ENCODE measurements around the gene LGSN. TPM values are rescaled to one million over a fixed set of nuclear protein-coding genes. Genes with fewer than 3 reads are reported as not detected.
"Not testable (repeated sequence)": the region's sequence is repeated elsewhere in the genome, so short reads cannot be mapped to it uniquely, and the experiment has no call there.

The LGSN gene
- total and polyA plus RNA-seq, 4 donors = 0.04 to 3.5 (median 0.91) TPM

DNA sequence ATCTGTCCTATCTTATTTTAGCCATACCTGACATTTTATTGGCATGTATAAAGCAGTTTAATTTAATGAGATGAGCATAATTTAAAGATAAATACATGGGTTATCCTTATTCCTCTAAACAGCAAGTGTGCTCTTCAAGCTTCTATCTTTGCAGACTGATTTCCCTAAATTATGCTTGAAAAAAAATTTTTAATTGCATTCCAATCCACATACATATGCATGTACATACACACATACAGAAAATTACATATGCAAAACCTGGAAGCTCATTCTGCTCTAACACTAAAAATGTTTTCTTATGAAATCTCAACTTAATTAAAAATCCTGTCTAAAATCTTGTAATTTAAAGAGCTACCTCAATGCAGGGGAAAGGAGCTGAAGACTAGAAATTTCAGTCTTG lies 73.2 kb downstream of the LGSN start:
- H3K36me3 ChIP-seq (ENCODE audit: control insufficient read depth in 4 of 4, insufficient read depth in 4 of 4, low read length in 4 of 4) = no peaks in the 10 kb centered on the region
- ATAC-seq (ENCODE audit: insufficient read depth, low FRiP score) (no peak), DNase-seq (no peak)
- H3K27ac ChIP-seq (ENCODE audit: low read depth in 1 of 2, low read length in 1 of 2) = no peak overlapping the region
- H3K27me3 ChIP-seq (ENCODE audit: control insufficient read depth in 3 of 3, insufficient read depth in 3 of 3, low read length in 2 of 3) = no peaks in the 10 kb centered on the region
- no peaks in the 10 kb centered on the region for H3K4me1 ChIP-seq (ENCODE audit: control insufficient read depth in 5 of 5, insufficient read depth in 5 of 5, low read length in 5 of 5)
- no peak overlapping the region for H3K9ac ChIP-seq (ENCODE audit: insufficient read depth in 1 of 2, low read length in 2 of 2)
- no peak overlapping the region for H3K4me3 ChIP-seq
- TF ChIP-seq, protein P1, sequence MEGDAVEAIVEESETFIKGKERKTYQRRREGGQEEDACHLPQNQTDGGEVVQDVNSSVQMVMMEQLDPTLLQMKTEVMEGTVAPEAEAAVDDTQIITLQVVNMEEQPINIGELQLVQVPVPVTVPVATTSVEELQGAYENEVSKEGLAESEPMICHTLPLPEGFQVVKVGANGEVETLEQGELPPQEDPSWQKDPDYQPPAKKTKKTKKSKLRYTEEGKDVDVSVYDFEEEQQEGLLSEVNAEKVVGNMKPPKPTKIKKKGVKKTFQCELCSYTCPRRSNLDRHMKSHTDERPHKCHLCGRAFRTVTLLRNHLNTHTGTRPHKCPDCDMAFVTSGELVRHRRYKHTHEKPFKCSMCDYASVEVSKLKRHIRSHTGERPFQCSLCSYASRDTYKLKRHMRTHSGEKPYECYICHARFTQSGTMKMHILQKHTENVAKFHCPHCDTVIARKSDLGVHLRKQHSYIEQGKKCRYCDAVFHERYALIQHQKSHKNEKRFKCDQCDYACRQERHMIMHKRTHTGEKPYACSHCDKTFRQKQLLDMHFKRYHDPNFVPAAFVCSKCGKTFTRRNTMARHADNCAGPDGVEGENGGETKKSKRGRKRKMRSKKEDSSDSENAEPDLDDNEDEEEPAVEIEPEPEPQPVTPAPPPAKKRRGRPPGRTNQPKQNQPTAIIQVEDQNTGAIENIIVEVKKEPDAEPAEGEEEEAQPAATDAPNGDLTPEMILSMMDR (IDR thresholded peaks at IDR 0.05; ENCODE audit: control extremely low read depth, extremely low read depth) = no peak
- no peaks in the 10 kb centered on the region for H3K9me3 ChIP-seq (ENCODE audit: control insufficient read depth in 4 of 4, insufficient read depth in 3 of 4, low read length in 3 of 4)

DNA sequence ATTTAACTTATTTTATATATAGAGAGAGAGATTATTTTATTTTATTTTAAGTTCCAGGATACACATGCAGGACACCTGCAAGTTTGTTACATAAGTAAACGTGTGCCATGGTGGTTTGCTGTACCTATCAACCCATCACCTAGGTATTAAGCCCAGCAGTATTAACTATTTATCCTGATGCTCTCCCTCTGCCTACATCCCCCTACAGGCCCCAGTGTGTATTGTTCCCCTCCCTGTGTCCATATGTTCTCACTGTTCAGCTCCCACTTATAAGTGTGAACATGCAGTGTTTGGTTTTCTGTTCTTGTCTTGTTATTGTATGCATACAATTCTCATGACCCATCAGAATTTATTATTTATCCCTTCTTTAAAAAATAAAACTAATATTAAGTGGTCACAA lies 73.9 kb downstream of the LGSN start:
- no peak overlapping the region for H3K27ac ChIP-seq (ENCODE audit: low read depth in 1 of 2, low read length in 1 of 2)
- no peaks in the 10 kb centered on the region for H3K9me3 ChIP-seq (ENCODE audit: control insufficient read depth in 4 of 4, insufficient read depth in 3 of 4, low read length in 3 of 4)
- no peak overlapping the region for H3K4me3 ChIP-seq
- no peak for DNase-seq
- TF ChIP-seq, protein P1 (IDR thresholded peaks at IDR 0.05; ENCODE audit: control extremely low read depth, extremely low read depth) = no peak
- WGBS, 2 donors = 87 to 91% methylated on average over 1 of the region's 1 CpG
- H3K36me3 ChIP-seq (ENCODE audit: control insufficient read depth in 4 of 4, insufficient read depth in 4 of 4, low read length in 4 of 4) = no peaks in the 10 kb centered on the region
- no peaks in the 10 kb centered on the region for H3K27me3 ChIP-seq (ENCODE audit: control insufficient read depth in 3 of 3, insufficient read depth in 3 of 3, low read length in 2 of 3)
- H3K4me1 ChIP-seq (ENCODE audit: control insufficient read depth in 5 of 5, insufficient read depth in 5 of 5, low read length in 5 of 5) = no peaks in the 10 kb centered on the region
- H3K9ac ChIP-seq (ENCODE audit: insufficient read depth in 1 of 2, low read length in 2 of 2) = no peak overlapping the region
- no peak for ATAC-seq (ENCODE audit: insufficient read depth, low FRiP score)

DNA sequence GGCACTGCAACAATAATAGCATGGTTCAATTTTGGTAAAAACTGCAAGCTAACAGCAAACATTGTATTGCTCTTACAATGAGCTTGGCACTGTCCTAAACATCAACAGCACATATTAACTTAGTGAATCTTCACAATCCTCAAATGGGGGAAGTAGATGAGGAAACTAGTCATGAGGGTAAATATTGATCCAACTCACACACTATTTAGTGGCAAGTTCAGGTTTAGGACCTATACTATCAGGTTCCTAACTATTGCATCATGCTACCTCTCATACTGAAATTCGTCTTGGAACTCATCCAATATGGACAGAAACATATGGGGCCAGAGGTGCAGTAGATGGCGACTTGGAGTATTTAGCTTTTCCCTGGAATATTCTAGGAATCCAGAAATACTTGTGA lies 74.4 kb downstream of the LGSN start:
- H3K4me3 ChIP-seq = no peak overlapping the region
- 52 to 76% methylated on average over 2 of the region's 2 CpGs for WGBS, 2 donors
- H3K27ac ChIP-seq (ENCODE audit: low read depth in 1 of 2, low read length in 1 of 2) = no peak overlapping the region
- TF ChIP-seq, protein P1 (IDR thresholded peaks at IDR 0.05; ENCODE audit: control extremely low read depth, extremely low read depth) = no peak
- no peaks in the 10 kb centered on the region for H3K4me1 ChIP-seq (ENCODE audit: control insufficient read depth in 5 of 5, insufficient read depth in 5 of 5, low read length in 5 of 5)
- H3K27me3 ChIP-seq (ENCODE audit: control insufficient read depth in 3 of 3, insufficient read depth in 3 of 3, low read length in 2 of 3) = no peaks in the 10 kb centered on the region
- H3K36me3 ChIP-seq (ENCODE audit: control insufficient read depth in 4 of 4, insufficient read depth in 4 of 4, low read length in 4 of 4) = no peaks in the 10 kb centered on the region
- ATAC-seq (ENCODE audit: insufficient read depth, low FRiP score) = no peak
- DNase-seq = no peak
- H3K9me3 ChIP-seq (ENCODE audit: control insufficient read depth in 4 of 4, insufficient read depth in 3 of 4, low read length in 3 of 4) = no peaks in the 10 kb centered on the region
- no peak overlapping the region for H3K9ac ChIP-seq (ENCODE audit: insufficient read depth in 1 of 2, low read length in 2 of 2)

DNA sequence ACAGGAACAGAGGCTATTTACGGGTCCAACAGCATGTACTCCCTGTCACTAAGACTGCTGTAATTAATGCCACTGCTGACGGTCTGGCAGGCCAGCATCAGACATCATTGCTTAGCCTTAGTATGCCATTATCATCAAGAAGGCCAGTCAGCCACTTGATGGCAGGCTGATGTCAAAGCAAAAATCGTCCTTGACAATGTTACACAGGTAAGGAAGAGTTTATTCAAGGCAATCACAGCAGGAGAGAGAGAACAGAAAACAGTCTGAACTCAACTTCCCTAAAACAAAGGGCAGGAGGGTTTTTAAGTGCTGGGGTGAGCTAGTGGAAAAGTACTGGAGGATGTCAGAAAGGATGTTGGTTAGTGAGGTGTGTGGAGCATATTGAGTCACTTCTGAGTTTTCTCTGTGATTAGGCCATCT lies 83.4 kb downstream of the LGSN start:
- TF ChIP-seq, protein P1 (IDR thresholded peaks at IDR 0.05; ENCODE audit: control extremely low read depth, extremely low read depth) = no peak

DNA sequence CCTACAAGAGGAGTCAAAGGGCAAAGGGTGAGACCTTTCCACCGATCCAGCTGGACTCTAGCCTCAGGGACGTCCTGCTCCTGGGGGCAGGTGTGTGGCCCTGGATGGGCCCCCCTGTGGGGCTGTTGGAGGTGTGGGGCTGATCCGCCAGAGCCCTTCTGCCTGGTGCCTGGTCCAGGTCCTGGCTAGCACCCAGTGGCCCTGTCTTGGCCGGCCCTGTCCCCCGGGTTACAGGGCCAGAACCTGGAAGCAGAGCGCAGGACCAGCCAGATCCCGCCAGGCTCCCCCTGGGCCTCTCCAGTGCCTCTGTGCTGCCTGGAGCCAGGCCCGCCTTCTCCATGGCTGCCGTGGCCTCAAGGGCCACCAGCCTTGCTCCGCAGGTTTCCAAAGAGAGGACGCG lies 89.3 kb downstream of the LGSN start:
- WGBS, 2 donors = 74 to 91% methylated on average over 8 to 12 of the region's 12 CpGs
- not testable (repeated sequence) for H3K4me3 ChIP-seq; H3K27me3 ChIP-seq (ENCODE audit: control insufficient read depth in 3 of 3, insufficient read depth in 3 of 3, low read length in 2 of 3); DNase-seq; ATAC-seq (ENCODE audit: insufficient read depth, low FRiP score); H3K36me3 ChIP-seq (ENCODE audit: control insufficient read depth in 4 of 4, insufficient read depth in 4 of 4, low read length in 4 of 4); H3K27ac ChIP-seq (ENCODE audit: low read depth in 1 of 2, low read length in 1 of 2); H3K9ac ChIP-seq (ENCODE audit: insufficient read depth in 1 of 2, low read length in 2 of 2); H3K4me1 ChIP-seq (ENCODE audit: control insufficient read depth in 5 of 5, insufficient read depth in 5 of 5, low read length in 5 of 5)
- peaks cover 0 to 10% (median 0%) of the 10 kb centered on the region in 4 donors for H3K9me3 ChIP-seq (ENCODE audit: control insufficient read depth in 4 of 4, insufficient read depth in 3 of 4, low read length in 3 of 4)

More for the DNA sequence above, 83.4 kb downstream of the LGSN start:
- no peaks in the 10 kb centered on the region for H3K27me3 ChIP-seq (ENCODE audit: control insufficient read depth in 3 of 3, insufficient read depth in 3 of 3, low read length in 2 of 3)
- WGBS, 2 donors = 50 to 55% methylated on average over 3 of the region's 3 CpGs
- no peaks in the 10 kb centered on the region for H3K9me3 ChIP-seq (ENCODE audit: control insufficient read depth in 4 of 4, insufficient read depth in 3 of 4, low read length in 3 of 4)
- H3K36me3 ChIP-seq (ENCODE audit: control insufficient read depth in 4 of 4, insufficient read depth in 4 of 4, low read length in 4 of 4) = no peaks in the 10 kb centered on the region
- DNase-seq (no peak), ATAC-seq (ENCODE audit: insufficient read depth, low FRiP score) (no peak)
- H3K4me3 ChIP-seq = no peak overlapping the region
- no peak overlapping the region for H3K27ac ChIP-seq (ENCODE audit: low read depth in 1 of 2, low read length in 1 of 2)
- no peaks in the 10 kb centered on the region for H3K4me1 ChIP-seq (ENCODE audit: control insufficient read depth in 5 of 5, insufficient read depth in 5 of 5, low read length in 5 of 5)
- H3K9ac ChIP-seq (ENCODE audit: insufficient read depth in 1 of 2, low read length in 2 of 2) = no peak overlapping the region

DNA sequence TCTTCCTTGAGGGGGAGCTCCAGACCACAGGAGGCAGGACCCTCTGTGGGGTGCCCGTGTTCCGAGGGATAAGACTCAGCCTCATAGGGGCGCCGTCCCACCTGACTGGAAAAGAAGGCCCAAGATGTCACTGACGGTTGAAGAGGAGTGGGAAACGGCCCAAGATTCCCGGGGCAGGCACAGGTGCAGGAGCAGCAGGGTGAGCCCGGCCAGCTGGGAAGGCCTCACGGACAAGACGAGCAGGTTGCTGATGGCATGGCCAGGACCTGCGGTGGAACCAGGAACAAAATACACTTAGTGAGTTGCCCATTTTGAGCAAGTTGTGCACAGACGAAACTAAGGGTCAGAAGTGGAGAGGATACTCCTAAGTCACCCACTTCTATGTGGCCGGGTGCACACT lies 89.8 kb downstream of the LGSN start:
- not testable (repeated sequence) for H3K27ac ChIP-seq (ENCODE audit: low read depth in 1 of 2, low read length in 1 of 2); DNase-seq; ATAC-seq (ENCODE audit: insufficient read depth, low FRiP score); H3K27me3 ChIP-seq (ENCODE audit: control insufficient read depth in 3 of 3, insufficient read depth in 3 of 3, low read length in 2 of 3); H3K36me3 ChIP-seq (ENCODE audit: control insufficient read depth in 4 of 4, insufficient read depth in 4 of 4, low read length in 4 of 4); H3K4me1 ChIP-seq (ENCODE audit: control insufficient read depth in 5 of 5, insufficient read depth in 5 of 5, low read length in 5 of 5); H3K9ac ChIP-seq (ENCODE audit: insufficient read depth in 1 of 2, low read length in 2 of 2); H3K4me3 ChIP-seq
- WGBS, 2 donors = 92 to 93% methylated on average over 12 to 13 of the region's 13 CpGs
- peaks cover 0 to 10% (median 0%) of the 10 kb centered on the region in 4 donors for H3K9me3 ChIP-seq (ENCODE audit: control insufficient read depth in 4 of 4, insufficient read depth in 3 of 4, low read length in 3 of 4)

All from lung (tissue), 12 donors.